Fibroblast of lung (primary cell): Measurements from ENCODE around the gene RABGAP1L.

ENCODE experiments used
- CTCF ChIP-seq, 2 donors: IDR thresholded peaks in 1 of 2; conservative IDR thresholded peaks in 1 of 2; 1 replicate in 1 of 2; 2 replicates in 1 of 2; pipeline ENCODE4 v1.5.1; 2011 to 2012; ENCODE audit warnings: low read length in 2 of 2, control low read depth in 1 of 2, inconsistent platforms in 1 of 2, low read depth in 1 of 2, mild to moderate bottlenecking in 1 of 2
- EZH2 ChIP-seq: IDR thresholded peaks from 2 replicates; pipeline ENCODE4 v1.5.1; 2012; ENCODE audit warnings: low read length, control low read depth, mild to moderate bottlenecking; ENCODE audit errors: missing control alignments

- no peak for TF ChIP-seq CTCF (conservative IDR thresholded peaks at IDR 0.05 in 1 of 2, IDR thresholded peaks at IDR 0.05 in 1 of 2; ENCODE audit: low read depth in 1 of 2, low read length in 2 of 2)
- no peak for TF ChIP-seq EZH2
These were observed 35.1 kb downstream of the RABGAP1L start for GRCh38 chr1:174194461-174194860.
